NCI-H1436 treated with DMSO at 0.1 percent for 48 hours (cell line): ENCODE results near the gene DSG4.

Experiments
- DNase-seq: peaks from one replicate; lab custom pipeline; 2025; lab: John Stamatoyannopoulos, UW

The DSG4 gene

GRCh38 chr18:31407649-31408048, 31.1 kb downstream of the DSG4 start:
- no peak for DNase-seq

GRCh38 chr18:31409276-31409675, 32.7 kb downstream of the DSG4 start:
- DNase-seq, result no peak

- no peak for DNase-seq
Observed at GRCh38 chr18:31410716-31411483, 34.3 kb downstream of the DSG4 start.

- DNase-seq, result no peak
Observed at GRCh38 chr18:31413137-31413536, 36.6 kb downstream of the DSG4 start.

GRCh38 chr18:31417850-31418249, 41.3 kb downstream of the DSG4 start:
- DNase-seq, result no peak

- no peak for DNase-seq
Observed at GRCh38 chr18:31419457-31419932, 42.9 kb downstream of the DSG4 start.

- no peak for DNase-seq
Observed at GRCh38 chr18:31420032-31420431, 43.5 kb downstream of the DSG4 start.

- DNase-seq, result no peak
Observed at GRCh38 chr18:31420524-31420923, 43.9 kb downstream of the DSG4 start.

- DNase-seq, result no peak
Observed at GRCh38 chr18:31424383-31424988, 47.9 kb downstream of the DSG4 start.

GRCh38 chr18:31426021-31426420, 49.4 kb downstream of the DSG4 start:
- no peak for DNase-seq

GRCh38 chr18:31426871-31427406, 50.4 kb downstream of the DSG4 start:
- DNase-seq, result no peak

- no peak for DNase-seq
Observed at GRCh38 chr18:31428211-31428610, 51.6 kb downstream of the DSG4 start.

GRCh38 chr18:31429623-31430022, 53.0 kb downstream of the DSG4 start:
- DNase-seq, result no peak

- no peak for DNase-seq
Observed at GRCh38 chr18:31430072-31430471, 53.5 kb downstream of the DSG4 start.

- no peak for DNase-seq
Observed at GRCh38 chr18:31430554-31430953, 54.0 kb downstream of the DSG4 start.

- DNase-seq, result no peak
Observed at GRCh38 chr18:31432316-31432715, 55.7 kb downstream of the DSG4 start.

GRCh38 chr18:31436825-31437224, 60.2 kb downstream of the DSG4 start:
- DNase-seq, result no peak

GRCh38 chr18:31438402-31438801, 61.8 kb downstream of the DSG4 start:
- no peak for DNase-seq

- no peak for DNase-seq
Observed at GRCh38 chr18:31439807-31440325, 63.3 kb downstream of the DSG4 start.

GRCh38 chr18:31440787-31441186, 64.2 kb downstream of the DSG4 start:
- no peak for DNase-seq

GRCh38 chr18:31441493-31441892, 64.9 kb downstream of the DSG4 start:
- no peak for DNase-seq

GRCh38 chr18:31444142-31444541, 67.6 kb downstream of the DSG4 start:
- DNase-seq, result no peak

GRCh38 chr18:31445908-31446307, 69.3 kb downstream of the DSG4 start:
- no peak for DNase-seq
